PC-3 (cell line): ENCODE data around the gene FAM120B. TPM values are rescaled to one million over a fixed set of nuclear protein-coding genes. Genes with fewer than 3 reads are reported as not detected.

ENCODE experiments used
- ATAC-seq: fragments of 200-7000 bp; cut with Tn5 transposase; 2 replicates; pipeline ENCODE4 v1.9.1; 2020; ENCODE audit warnings: mild to moderate bottlenecking, moderate library complexity
- BruUV-seq: library from RNA; stranded (reverse); fragments of 400-500 nt; replicated peaks from 2 replicates; lab custom pipeline; 2021; lab: Mats Ljungman, UMichigan
- CTCF ChIA-PET: fragments of 300-600 bp; sonication (Branson Sonifier 250); formaldehyde crosslinking; loops from one replicate; lab custom pipeline; 2022; ENCODE audit warnings: antibody characterized with exemption; lab: Charles Lee
- POLR2A ChIA-PET: fragments of 300-600 bp; sonication (Branson Sonifier 250); formaldehyde crosslinking; loops from one replicate; lab custom pipeline; 2022; ENCODE audit warnings: antibody characterized with exemption; ENCODE audit not compliant: unreplicated experiment; lab: Charles Lee
- DNase-seq: peaks from one replicate; pipeline ENCODE4 v3.0.0-alpha.2; 2015
- H2AFZ ChIP-seq: fragments of 300-600 bp; sonication (generic); 2 replicates; pipeline ENCODE4 v1.6.0; 2016; ENCODE audit warnings: antibody characterized with exemption, low read length
- H3F3A ChIP-seq: fragments of 300-600 bp; sonication (generic); one replicate; pipeline ENCODE4 v1.6.0; 2017; ENCODE audit warnings: antibody characterized with exemption, low read length, control low read depth, mild to moderate bottlenecking; ENCODE audit not compliant: unreplicated experiment
- H3K27ac ChIP-seq: fragments of 300-600 bp; sonication (generic); 2 replicates; pipeline ENCODE4 v1.5.1; 2016; ENCODE audit warnings: mild to moderate bottlenecking, low read length
- H3K27me3 ChIP-seq: fragments of 300-600 bp; sonication (generic); 2 replicates; pipeline ENCODE4 v1.6.1; 2016; ENCODE audit warnings: low read length, mixed read lengths
- H3K36me3 ChIP-seq: fragments of 300-600 bp; sonication (generic); 2 replicates; pipeline ENCODE4 v1.6.1; 2016; ENCODE audit warnings: low read depth, mixed run types, low read length, mixed read lengths
- H3K4me1 ChIP-seq: fragments of 300-600 bp; sonication (generic); 2 replicates; pipeline ENCODE4 v1.5.1; 2016; ENCODE audit warnings: low read length; ENCODE audit not compliant: insufficient read depth
- H3K4me2 ChIP-seq: fragments of 300-600 bp; sonication (generic); 2 replicates; pipeline ENCODE4 v1.6.0; 2016; ENCODE audit warnings: low read length
- H3K4me3 ChIP-seq: fragments of 300-600 bp; sonication (generic); 2 replicates; pipeline ENCODE4 v1.5.1; 2016; ENCODE audit warnings: mild to moderate bottlenecking, low read length, mixed read lengths
- H3K79me2 ChIP-seq: fragments of 300-600 bp; sonication (generic); 2 replicates; pipeline ENCODE4 v1.6.1; 2017; ENCODE audit warnings: low read length, mixed read lengths
- H3K9ac ChIP-seq: fragments of 300-600 bp; sonication (generic); 2 replicates; pipeline ENCODE4 v1.6.0; 2016; ENCODE audit warnings: mild to moderate bottlenecking, low read length
- H3K9me2 ChIP-seq: fragments of 300-600 bp; sonication (generic); replicated peaks from 2 replicates; pipeline ENCODE4 v1.6.1; 2016; ENCODE audit warnings: mixed run types, low read length, mixed read lengths
- H3K9me3 ChIP-seq: fragments of 300-600 bp; sonication (generic); 2 replicates; pipeline ENCODE4 v1.6.1; 2016; ENCODE audit warnings: low read length, mixed read lengths
- H4K20me1 ChIP-seq: fragments of 300-600 bp; sonication (generic); 2 replicates; pipeline ENCODE4 v1.6.1; 2016; ENCODE audit warnings: low read length, mixed read lengths
- EZH2 ChIP-seq: fragments of 300-600 bp; sonication (generic); IDR thresholded peaks from one replicate; pipeline ENCODE4 v1.6.1; 2017; ENCODE audit warnings: antibody characterized with exemption, mild to moderate bottlenecking, low read length; ENCODE audit not compliant: unreplicated experiment
- EZH2phosphoT487 ChIP-seq: fragments of 300-600 bp; sonication (generic); IDR thresholded peaks from 2 replicates; pipeline ENCODE4 v1.6.1; 2018; ENCODE audit warnings: mild to moderate bottlenecking, antibody characterized with exemption, low read length, borderline replicate concordance
- intact Hi-C: fragments of 100-400 bp; cut with micrococcal nuclease; formaldehyde crosslinking; loops from 2 replicates; pipeline ENCODE4 v1.9.0; 2023
- total RNA-seq: library from RNA; depleted of rRNA; stranded (reverse); fragments of >200 nt; gene quantifications from 2 replicates; pipeline ENCODE4 v1.2.3, GENCODE V29; 2014
- TF ChIP-seq, protein P1 (sequence below): fragments of 300-600 bp; sonication (generic); conservative IDR thresholded peaks from 2 replicates; pipeline ENCODE4 v1.5.1; 2017; ENCODE audit warnings: antibody characterized with exemption, low read depth, mild to moderate bottlenecking, low read length

Gene FAM120B
- total RNA-seq, 1 experiment from 2014 or later, result 8.7 TPM

DNA sequence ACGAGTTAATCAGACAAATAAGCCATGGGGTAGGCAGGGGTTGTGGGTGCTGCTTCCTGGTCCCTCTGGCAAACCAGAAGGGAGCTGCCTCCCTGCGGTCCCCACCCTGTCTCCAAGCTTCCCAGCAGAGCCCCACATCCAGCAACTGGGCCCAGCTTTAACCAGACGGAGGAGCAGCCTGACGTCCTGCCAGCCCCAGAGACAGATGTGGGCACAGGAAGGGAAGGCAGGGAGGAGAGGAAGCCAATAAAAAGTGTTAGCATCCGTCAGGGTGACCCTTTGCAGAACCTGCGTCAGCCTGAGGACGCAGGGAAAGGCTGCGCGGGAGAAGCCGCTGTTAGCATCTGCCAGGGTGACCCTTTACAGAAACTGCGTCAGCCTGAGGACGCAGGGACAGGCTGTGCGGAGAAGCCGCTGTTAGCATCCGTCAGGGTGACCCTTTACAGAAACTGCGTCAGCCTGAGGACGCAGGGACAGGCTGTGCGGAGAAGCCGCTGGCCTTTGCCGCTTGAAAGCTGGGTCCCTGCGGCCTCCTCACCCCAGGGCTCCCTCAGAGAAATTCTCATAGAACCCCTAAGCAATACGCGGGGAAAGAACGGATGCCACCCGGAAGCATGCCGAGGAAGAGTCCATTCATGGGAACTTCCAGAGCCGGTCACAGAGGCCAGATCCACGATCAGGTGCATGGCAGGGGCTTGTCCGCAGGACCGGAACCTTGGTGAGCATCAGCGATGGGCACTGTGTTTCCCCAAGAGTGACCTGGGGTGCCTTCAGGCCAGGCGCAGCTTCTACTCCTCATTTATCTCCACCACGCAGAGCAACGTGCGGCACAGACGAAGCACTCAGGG is 31.6 kb upstream of the FAM120B start:
- POLR2A ChIA-PET, result no interaction called here
- Histone ChIP-seq H3K4me3 (no peak overlapping the region), H3K4me2 (no peak overlapping the region), H4K20me1 (no peaks in the 10 kb centered on the region), H3F3A (no peaks in the 10 kb centered on the region), H3K79me2 (no peaks in the 10 kb centered on the region), H3K36me3 (no peaks in the 10 kb centered on the region), H3K9me2 (no peaks in the 10 kb centered on the region), H3K27ac (no peak overlapping the region), H3K4me1 (peaks cover 4% of the 10 kb centered on the region; the same call in 1 of the 2 replicates), H3K9me3 (no peaks in the 10 kb centered on the region), H3K9ac (no peak overlapping the region), H2AFZ (no peak overlapping the region), H3K27me3 (no peaks in the 10 kb centered on the region)
- ATAC-seq (no peak), DNase-seq (no peak)
- BruUV-seq, result no TSS peak
- CTCF ChIA-PET, result no interaction called here
- intact Hi-C loops, result no loop called here
- TF ChIP-seq, protein P1, sequence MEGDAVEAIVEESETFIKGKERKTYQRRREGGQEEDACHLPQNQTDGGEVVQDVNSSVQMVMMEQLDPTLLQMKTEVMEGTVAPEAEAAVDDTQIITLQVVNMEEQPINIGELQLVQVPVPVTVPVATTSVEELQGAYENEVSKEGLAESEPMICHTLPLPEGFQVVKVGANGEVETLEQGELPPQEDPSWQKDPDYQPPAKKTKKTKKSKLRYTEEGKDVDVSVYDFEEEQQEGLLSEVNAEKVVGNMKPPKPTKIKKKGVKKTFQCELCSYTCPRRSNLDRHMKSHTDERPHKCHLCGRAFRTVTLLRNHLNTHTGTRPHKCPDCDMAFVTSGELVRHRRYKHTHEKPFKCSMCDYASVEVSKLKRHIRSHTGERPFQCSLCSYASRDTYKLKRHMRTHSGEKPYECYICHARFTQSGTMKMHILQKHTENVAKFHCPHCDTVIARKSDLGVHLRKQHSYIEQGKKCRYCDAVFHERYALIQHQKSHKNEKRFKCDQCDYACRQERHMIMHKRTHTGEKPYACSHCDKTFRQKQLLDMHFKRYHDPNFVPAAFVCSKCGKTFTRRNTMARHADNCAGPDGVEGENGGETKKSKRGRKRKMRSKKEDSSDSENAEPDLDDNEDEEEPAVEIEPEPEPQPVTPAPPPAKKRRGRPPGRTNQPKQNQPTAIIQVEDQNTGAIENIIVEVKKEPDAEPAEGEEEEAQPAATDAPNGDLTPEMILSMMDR, result no peak
- no peak for TF ChIP-seq EZH2phosphoT487

DNA sequence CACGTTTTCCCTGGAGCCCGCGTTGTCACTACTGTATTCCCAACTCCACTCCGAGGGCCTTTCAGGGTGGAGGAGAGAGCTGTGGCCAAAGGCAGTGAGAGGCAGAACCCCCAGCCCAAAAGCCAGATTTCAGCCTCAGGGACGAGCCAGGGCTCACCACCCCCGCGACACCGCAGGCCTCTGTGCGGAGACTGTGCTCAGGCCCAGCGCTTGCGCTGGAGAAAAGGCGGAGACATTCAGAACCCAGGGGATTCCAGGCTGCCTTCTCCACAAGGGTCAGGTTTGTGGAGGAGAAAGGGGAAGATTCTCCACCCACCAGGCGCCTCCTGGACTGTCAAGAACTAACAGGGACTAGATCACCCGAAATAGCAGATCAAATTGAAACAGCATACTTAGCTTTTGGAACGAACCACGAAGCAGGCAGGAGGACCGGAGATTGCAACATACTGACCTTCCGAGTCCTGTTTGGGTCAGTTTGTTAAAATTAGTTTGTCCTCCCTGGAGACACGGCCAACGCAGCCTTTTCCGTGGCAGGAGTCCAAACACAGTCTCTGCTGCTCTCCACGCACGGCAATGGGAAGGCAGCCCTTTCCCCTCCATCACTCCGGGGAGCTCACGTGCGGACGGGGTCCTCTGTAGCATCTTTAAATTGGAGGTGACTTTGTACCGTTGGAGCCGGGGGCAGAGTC is 30.0 kb upstream of the FAM120B start:
- H2AFZ ChIP-seq, result no peak overlapping the region
- ATAC-seq (no peak), DNase-seq (no peak)
- no peaks in the 10 kb centered on the region for H4K20me1 ChIP-seq
- no peaks in the 10 kb centered on the region for H3K79me2 ChIP-seq
- no peak overlapping the region for H3K4me3 ChIP-seq
- H3K9ac ChIP-seq, result no peak overlapping the region
- CTCF ChIA-PET, result no interaction called here
- no peaks in the 10 kb centered on the region for H3K9me3 ChIP-seq
- no peak overlapping the region for H3K4me2 ChIP-seq
- no TSS peak for BruUV-seq
- H3K4me1 ChIP-seq, result peaks cover 18% of the 10 kb centered on the region; the same call in 1 of the 2 replicates
- no peaks in the 10 kb centered on the region for H3F3A ChIP-seq
- no peaks in the 10 kb centered on the region for H3K36me3 ChIP-seq
- H3K27me3 ChIP-seq, result no peaks in the 10 kb centered on the region
- POLR2A ChIA-PET, result no interaction called here
- intact Hi-C loops, result no loop called here
- H3K27ac ChIP-seq, result no peak overlapping the region
- TF ChIP-seq EZH2phosphoT487, result no peak
- TF ChIP-seq, protein P1, result no peak
- no peak for TF ChIP-seq EZH2
- H3K9me2 ChIP-seq, result no peaks in the 10 kb centered on the region
